HG03045 (cell line): ENCODE measurements around the gene RPL13A.
A peak's percentile ranks its signal among the peaks of the same experiment; 100 is the strongest.
"Not testable (repeated sequence)": the region's sequence is repeated elsewhere in the genome, so short reads cannot be mapped to it uniquely, and the experiment has no call there.

ENCODE experiments used
- ATAC-seq: cut with Tn5 transposase; IDR thresholded peaks from one replicate; pipeline ENCODE4 v1.9.1; 2021; ENCODE audit warnings: mild to moderate bottlenecking, moderate library complexity; ENCODE audit not compliant: unreplicated experiment

The RPL13A gene

DNA sequence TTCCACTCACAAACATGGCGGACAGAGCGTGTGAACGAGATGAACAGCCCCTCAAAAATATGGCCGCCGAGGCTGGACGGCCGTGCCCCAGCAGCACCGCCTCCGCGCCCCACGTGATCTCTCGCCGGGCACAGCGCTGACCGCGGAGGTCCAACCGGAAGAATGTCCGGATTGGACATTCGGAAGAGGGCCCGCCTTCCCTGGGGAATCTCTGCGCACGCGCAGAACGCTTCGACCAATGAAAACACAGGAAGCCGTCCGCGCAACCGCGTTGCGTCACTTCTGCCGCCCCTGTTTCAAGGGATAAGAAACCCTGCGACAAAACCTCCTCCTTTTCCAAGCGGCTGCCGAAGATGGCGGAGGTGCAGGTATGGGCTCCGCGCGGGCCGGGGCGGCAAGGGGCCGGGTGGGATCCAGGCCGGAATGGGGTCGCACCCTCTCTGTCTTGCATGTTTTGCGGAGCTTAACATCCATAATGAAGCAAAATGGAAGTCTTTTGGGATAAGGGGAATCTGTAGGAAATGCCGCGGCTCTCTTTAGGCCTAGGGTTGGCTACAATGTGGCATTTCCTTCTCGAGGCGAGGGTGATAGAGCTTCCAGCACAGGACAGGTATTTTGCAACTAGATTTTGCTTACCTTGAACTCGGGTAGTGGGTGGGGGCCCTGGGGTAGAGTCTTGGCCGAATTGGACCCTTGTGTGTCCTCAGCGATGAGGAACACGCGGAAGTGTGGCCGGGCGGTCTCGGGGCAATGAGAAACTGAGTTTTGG is at the start of gene RPL13A:
Gene RPL13A (plus strand): TSS at position 332 of the 769 bp plus-strand sequence. CDS start 22 bp downstream, at position 354.
- ATAC-seq, result peak; percentile 90

DNA sequence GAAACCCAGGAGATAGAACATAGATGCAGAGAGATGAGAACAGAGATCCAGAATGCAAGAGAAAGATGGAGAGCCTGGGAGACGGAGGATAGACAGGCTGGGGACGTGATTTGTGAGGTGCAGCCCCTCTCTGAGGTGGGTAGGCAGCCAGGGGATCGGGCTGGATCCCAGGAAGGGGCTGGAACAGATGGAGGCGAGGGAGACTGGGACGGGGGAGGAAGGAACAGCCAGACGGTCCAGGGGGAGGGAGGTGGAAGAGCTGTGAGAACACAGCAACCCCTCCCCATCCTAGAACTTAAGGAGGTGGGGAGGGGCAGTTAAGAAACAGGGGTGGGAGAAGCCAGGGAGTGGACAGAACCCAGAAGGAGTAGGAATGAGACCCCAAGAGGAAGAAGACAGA is 49.1 kb upstream of the RPL13A start:
- no peak for ATAC-seq

DNA sequence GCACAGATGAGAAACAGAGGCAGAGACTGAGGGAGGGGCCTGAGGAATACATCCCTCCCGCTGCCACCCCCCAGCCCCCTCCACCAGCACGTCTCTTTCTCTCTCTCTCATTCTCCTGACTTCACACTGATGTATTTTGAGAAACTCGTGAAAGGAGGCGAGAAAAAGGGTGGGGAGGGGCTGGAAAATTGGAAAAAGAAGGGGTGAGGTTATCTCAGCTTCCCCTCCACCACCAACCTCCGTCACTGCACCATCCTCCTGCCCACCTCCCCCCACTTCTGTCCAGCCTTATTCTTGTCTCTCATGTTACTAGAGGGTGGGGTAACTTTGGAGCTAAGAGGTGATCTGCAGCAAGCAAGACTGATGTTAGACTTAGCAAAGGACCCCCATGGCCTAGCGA is 47.6 kb upstream of the RPL13A start:
- no peak for ATAC-seq

DNA sequence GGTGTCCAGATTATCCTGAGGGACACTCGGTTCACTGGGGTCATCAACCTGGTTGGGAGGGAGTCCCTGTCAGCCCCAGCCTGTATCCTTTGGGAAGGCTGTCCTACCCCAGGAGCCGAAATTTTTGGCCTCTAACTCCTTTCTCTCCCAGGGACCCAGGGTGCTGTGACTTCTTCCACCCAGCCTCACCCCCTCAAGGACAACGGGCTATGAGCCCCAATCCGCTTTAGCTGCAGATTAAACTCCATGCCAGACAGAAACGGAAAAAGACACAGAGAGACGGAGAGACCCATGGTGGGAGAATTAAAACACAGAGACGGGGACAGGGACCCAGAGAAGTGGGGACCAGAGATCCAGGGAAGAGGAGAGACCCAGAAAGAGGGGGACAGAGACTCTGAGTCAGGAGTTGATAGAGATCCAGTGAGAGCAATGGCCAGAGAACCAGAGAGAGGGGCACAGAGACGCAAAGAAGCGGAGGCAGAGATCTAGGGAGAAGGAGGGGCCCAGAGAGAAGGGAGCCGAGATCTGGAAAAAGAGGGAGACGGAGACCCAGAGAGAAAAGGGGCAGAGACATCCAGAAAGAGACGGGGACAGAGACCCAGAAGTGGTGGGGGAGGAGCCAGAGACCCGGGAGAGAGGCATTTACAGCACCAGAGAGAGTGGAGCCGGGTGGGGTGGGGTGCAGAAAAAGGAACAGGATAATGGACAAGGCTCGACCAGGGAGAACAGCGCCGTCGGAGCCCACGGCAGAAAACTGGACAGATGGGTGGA is 46.8 kb upstream of the RPL13A start:
- no peak for ATAC-seq

DNA sequence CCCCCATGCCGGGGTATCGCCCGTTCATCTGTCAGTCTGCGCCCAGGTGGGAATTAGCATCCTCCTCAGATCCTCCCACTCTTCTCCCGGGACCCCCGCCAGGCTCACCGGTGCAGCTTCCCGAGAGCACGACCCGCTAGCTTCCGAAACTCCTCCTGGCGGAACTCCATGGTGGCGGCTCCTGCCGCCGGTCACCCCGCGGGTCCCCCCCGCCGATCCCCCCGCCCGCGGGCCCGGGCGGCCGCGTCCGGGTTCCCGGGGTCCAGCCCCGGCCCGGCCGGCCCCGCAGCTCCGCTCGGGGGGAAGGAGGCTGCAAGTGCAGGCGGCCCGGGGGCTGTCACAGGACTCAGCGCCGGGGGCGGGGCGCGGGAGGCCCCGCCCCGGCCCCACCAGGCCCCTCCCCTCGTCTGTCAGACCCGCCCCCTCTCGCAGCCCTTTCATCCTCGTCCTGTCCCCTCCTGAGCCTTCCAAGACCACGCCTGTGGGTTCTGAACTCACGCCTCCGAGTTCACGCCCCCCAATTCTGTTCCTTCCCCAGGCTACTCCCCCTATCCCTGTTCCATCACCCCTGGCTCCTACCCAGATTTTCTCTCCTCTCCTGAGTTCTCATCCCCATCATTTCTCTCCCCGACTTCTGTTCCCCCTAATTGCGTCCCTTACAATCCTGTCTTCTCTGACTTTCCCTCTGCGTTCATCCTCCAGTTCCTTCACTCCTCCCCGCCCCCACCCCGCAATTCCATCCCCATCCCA is 46.0 kb upstream of the RPL13A start, which contains the start of gene SLC17A7:
Gene SLC17A7 (minus strand): TSS at position 318 of the 750 bp plus-strand sequence. CDS start 148 bp downstream, at position 170.
- no peak for ATAC-seq

DNA sequence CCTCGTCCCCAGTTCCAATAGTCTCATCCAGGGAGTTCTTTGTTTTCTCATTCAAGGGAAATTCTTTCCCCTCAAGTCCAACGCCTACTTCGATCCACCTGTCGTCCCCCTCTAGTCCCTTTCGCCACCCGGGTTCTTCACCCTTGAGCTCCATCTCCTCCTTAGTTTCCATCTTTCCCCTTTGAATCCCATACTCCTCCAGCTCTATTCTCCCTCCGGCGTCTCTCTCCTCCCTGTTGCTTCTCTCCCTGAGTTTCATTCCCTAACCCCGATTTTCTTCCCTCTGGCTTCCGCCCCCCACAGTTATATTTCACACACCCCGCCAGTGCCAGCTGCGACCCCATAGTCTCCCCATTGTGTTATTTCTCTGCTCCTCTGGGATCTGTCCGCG is 45.5 kb upstream of the RPL13A start:
- ATAC-seq, result no peak

DNA sequence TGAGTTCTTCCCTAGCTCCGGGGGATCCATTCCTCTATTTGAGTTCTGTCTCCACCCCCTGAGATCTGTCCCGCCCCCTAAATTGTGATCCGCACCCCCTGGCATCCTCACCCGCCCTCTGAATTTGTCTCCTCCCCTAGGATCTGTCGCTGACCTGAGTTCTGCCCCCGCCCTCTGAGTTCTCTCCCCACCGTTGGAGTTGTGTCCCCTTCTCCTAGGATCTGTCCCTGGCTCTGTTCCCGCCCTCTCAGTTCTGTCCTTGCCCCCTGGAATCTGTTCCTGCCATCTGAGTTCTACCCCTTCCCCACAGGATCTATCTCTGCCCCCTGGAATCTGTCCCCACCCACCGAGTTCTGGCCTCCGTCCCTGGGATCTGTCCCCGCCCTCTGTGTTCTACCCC is 45.1 kb upstream of the RPL13A start:
- ATAC-seq, result no peak

DNA sequence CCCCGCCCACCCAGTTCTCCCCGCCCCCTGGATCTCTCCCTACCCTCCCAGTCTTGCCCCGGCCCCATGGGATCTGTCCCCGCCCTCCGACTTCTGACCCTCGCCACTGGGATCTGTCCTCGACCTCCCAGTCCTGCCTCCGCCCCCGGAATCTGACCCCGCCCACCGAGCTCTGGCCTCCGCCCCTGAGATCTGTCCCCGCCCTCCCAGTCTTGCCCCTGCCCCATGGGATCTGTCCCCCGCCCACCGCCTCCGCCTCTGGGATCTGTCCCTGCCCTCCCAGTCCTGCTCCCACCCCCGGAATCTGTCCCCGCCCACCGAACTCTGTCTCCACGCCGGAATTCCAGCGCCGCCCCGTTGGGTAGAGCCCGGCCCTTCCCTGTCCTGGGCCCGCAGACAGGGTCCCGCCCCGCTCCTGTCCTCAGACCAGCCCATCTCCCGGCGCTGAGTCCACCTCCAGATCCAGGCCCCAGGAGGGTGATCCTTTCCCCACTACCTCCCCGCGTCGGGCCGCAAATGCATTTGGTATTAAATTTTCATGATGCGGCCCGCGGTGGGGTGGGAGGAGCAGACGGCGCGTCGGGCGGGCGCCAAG is 44.5 kb upstream of the RPL13A start:
- ATAC-seq, result peak; percentile 18

DNA sequence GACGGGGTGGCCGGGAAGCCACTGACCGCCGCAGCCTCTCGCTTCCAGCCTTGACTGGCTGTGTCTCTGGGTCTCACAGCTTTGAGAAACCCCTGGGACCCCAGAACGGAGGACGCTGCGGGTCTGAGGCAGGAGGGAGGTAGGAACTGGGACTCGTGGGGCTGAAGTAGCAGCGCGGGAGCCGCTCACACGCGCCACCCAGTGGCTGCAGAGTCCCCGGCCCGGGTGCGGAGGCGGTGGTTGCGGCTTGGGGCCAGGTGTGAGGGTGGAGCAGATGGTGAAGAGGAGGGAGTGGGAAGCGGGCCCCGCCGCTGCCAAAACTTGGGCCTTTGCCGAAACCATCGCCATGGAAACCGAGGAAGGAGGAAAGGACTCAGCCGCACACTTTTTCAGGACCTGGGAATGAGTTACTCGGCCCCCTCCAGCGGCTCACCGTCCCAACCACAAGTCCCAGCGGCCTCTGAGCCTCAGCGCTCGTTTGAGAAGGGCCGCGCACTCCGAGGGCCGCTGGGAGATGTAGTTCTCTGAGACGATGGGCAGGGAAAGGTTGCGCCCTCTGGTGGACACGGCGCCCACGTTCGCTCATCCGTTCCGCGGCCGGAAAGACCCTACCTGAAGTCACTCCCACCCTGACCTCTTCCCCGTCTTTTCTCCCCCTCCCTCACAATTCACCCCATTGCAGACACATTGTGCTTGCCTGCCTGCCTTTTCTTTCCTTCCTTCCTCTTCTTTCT is 43.9 kb upstream of the RPL13A start:
- peak; percentile 73 for ATAC-seq

DNA sequence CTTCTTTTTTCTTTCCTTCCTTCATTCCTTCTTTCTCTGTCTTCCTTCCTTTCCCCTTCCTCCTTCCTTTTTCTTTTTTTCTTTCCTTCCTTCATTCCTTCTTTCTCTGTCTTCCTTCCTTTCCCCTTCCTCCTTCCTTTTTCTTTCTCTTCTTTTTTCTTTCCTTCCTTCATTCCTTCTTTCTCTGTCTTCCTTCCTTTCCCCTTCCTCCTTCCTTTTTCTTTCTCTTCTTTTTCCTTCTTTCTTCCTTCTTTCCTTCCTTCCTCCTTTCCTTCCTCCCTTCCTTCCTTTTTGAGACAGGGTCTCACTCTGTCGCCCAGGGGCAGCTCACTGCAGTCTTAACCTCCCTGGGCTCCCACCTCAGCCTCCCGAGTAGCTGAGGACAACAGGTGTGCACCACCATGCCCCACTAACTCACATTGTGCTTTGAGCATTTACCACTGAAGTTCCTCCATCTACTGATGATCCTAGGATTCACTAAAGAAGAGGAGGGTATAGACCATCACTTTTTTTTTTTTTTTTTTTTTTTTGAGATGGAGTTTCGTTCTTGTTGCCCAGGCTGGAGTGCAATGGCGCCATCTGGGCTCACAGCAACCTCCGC is 43.2 kb upstream of the RPL13A start:
- not testable (repeated sequence) for ATAC-seq

DNA sequence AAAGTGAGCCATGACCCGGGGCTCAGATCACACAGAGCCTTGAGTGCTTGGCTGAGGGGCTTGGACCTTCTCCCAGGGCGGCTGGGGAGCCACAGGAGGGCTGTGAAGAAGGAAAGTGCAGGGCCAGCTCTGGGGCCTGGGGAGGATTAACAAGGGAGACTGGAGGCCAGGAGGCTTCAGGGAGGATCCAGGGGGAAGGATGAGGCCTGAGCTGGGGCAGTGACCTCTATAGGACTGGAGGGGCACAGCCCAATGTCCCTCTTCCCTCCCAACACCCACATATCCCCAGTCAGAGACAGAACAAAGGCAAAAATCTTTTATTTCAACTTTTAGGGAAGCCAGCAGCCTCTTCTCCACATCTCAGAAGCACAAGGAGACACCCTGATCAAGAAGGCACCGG is 41.4 kb upstream of the RPL13A start:
- no peak for ATAC-seq

DNA sequence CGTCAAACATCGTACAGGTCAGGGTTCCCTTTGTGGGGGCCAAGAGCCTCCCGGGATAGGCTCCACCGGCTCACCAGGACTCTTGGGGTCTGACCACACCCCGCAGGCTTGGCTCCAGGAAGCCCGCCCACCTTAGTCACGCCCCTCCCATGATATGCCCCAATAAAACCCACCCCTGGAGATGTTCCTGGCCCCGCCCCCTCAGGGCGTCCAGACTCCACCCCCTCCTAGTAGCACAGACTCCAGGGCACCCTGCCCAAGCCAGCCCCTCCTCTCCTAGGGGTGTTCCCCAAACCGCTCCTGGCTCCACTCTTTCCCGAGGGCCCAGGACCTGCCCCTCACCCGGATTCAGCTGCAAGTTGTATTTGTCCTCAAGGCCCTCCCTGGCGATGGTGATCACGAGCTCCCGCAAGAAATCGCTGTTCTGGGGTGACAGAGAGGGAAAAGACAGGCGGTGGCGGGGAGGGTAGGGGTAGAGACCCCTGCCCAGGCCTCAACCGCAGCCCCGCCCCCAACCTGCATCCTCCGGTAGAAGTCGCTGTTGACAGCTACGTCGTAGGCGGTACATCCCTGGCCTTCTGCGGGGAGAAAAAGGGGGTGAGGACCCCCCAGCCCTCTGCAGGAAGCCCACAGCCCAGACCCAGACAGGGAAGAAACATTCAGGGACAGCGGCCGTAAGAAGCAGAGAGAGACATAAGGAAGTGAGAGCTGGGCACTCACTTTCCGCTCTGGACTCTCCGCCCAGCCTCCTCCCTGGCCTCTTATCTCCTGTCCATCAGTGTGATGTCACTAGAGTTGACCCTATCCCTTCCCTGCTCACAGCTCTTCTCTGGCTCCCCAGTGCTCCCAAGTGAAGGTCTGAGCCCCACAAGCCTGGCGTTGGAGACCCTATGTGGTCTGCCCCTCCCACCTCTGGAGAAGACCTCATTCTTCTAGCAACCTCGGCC is 39.6 kb upstream of the RPL13A start:
- no peak for ATAC-seq

DNA sequence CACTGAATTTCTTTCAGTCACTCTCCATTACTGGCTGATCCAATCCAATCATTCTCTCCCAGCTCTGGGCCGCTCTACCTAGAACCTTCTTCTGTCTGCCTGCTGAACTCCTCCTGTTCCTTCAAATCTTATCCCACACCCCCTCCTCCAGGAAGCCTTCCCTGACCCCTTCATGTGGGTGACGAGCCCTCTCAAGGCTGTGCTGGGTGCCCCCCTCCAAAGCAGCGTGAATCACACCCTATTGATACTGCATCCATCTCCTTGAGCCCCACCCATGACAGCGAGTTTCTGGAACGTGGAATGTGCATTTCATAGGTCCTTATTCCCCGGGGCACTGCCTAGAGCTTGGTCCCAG is 39.0 kb upstream of the RPL13A start:
- ATAC-seq, result no peak

DNA sequence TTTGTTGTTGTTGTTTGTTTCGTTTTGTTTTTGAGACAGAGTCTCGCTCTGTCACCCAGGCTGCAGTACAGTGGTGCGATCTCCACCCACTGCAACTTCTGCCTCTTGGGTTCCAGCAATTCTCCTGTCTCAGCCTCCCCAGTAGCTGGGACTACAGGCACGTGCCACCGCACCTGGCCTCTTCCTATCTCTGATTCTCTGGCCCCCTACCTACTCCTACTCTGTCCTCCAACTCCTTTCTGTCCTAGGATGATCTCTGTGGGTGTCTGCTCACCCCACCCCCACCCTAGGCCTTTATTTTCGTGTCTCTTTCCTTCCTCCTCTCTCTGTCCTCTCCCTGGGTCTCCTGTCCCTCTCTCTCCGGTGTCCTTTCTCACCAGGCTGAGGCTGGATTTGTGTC is 37.0 kb upstream of the RPL13A start:
- no peak for ATAC-seq

DNA sequence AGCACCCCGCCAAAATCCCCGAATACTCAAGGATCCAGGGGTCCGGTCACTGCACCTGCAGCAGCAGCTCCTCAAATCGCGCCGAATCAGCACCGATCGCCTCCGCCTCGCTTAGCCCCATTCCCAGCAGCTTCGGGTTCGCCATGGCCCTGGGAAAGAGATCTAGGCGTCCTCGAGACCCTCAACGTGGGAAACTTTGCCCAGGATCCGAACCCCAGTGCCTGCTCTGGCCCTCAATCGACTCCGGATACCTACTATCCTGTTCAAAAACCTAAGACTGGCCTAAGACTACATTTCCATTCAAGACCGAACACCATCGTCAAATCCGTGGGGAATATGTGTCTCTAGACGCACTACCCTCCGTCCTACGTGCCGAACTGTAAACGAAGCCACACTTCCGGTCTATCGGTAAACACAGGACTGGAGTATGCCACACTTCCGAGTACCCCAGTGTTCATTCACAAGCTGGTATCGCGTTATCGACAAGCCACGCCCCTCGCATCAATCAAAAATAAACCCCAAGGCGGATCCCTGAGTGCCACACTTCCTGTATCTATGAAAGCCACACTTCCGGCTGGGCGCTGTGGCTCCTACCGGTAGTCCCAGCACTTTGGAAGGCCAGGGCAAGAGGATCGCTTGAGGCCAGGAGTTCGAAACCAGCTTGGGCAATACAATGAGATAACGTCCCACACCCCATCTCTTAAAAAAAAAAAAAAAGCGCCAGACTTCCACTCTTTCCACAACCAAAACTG is 35.8 kb upstream of the RPL13A start, which contains the start of gene PIH1D1:
Gene PIH1D1 (minus strand): TSS at position 385 of the 752 bp plus-strand sequence. CDS start 240 bp downstream, at position 145.
- ATAC-seq, result peak; percentile 55

DNA sequence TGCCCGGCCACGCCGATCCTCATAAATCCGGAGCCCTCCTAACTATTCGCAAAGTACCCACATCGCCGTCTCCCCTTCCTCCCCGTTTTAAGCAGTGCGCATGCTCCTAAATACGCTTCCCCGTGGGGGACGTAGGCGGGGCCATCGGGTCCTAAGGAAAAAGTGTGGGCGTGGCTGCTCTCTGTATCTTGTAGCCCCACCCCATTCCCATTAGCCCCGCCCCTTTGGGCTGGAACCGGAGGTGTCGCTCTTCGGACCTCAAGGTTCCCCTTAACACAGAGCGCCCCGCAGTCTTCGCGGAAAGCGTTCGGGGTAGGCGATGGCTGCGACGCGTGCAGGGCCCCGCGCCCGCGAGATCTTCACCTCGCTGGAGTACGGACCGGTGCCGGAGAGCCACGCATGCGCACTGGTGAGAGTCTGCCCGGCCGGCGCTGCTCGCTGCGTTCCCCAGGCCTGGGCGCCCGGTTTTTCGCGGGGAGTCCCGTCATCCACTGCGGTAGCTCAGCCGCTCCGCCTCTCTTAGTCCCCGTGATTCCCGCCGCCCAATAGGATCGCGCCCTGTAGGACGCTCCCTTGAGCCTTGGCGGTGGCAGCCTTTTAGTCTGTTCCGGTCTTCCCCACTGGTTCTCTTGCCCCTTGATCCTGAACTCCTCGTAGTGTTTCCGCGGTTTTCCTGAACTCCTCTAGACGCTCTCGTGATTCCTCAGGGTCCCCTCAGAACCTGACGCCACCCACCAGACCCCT is 34.2 kb upstream of the RPL13A start, which contains the start of gene ALDH16A1:
Gene ALDH16A1 (plus strand): TSS at position 213 of the 744 bp plus-strand sequence. CDS start 107 bp downstream, at position 320.
- ATAC-seq, result peak; percentile 83

DNA sequence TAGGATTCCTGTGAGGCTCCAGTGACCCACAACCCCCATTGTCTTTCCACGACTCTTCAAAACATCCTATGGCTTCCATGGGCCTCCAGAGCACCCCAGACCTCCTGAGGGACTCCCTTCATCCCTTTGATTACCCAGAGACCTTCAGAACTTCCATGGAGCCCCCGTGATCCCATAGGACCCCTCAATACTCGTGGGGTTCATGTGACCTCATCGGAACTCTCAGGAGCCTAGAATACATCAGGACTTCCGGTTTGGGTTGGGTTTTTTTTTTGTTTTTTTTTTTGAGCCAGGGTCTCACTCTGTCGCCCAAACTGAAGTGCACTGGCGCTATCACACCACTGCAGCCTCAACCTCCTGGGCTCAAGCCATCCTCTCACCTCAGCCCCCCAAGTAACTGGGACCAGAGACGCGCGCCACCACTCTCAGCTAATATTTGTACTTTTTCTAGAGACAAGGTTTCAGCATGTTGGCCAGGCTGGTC is 33.6 kb upstream of the RPL13A start:
- ATAC-seq, result no peak
